PC-3 (cell line): ENCODE results near the gene ABCC11.

Experiments
- EZH2 ChIP-seq: fragments of 300-600 bp; sonication (generic); IDR thresholded peaks from one replicate; pipeline ENCODE4 v1.6.1; 2017; ENCODE audit warnings: antibody characterized with exemption, mild to moderate bottlenecking, low read length; ENCODE audit not compliant: unreplicated experiment
- TF ChIP-seq, protein P1 (sequence below): fragments of 300-600 bp; sonication (generic); conservative IDR thresholded peaks from 2 replicates; pipeline ENCODE4 v1.5.1; 2017; ENCODE audit warnings: antibody characterized with exemption, low read depth, mild to moderate bottlenecking, low read length

- TF ChIP-seq, protein P1, sequence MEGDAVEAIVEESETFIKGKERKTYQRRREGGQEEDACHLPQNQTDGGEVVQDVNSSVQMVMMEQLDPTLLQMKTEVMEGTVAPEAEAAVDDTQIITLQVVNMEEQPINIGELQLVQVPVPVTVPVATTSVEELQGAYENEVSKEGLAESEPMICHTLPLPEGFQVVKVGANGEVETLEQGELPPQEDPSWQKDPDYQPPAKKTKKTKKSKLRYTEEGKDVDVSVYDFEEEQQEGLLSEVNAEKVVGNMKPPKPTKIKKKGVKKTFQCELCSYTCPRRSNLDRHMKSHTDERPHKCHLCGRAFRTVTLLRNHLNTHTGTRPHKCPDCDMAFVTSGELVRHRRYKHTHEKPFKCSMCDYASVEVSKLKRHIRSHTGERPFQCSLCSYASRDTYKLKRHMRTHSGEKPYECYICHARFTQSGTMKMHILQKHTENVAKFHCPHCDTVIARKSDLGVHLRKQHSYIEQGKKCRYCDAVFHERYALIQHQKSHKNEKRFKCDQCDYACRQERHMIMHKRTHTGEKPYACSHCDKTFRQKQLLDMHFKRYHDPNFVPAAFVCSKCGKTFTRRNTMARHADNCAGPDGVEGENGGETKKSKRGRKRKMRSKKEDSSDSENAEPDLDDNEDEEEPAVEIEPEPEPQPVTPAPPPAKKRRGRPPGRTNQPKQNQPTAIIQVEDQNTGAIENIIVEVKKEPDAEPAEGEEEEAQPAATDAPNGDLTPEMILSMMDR = no peak
- TF ChIP-seq EZH2 = no peak
Observed at GRCh38 chr16:48218473-48218872, 28.9 kb downstream of the ABCC11 start.
